Ureter (tissue), 1 donor: Measurements from ENCODE around the gene PPIC. TPM values are rescaled to one million over a fixed set of nuclear protein-coding genes. Genes with fewer than 3 reads are reported as not detected.
A peak's percentile ranks its signal among the peaks of the same experiment; 100 is the strongest.

Experiments
- DNase-seq: peaks from one replicate; pipeline ENCODE4 v3.0.0-alpha.2; 2020; ENCODE audit warnings: low spot score
- total RNA-seq: library from RNA; stranded (reverse); gene quantifications from one replicate; pipeline ENCODE4 v1.2.4, GENCODE V29; 2023
- donor health status: DM: yes; HTN: yes; CAD: no.

PPIC gene
- total RNA-seq, result 39.2 TPM

- DNase-seq, result peak; percentile 89
Measured at GRCh38 chr5:123036391-123037103, at the start of gene PPIC. PPIC (minus strand) TSS chr5:123036725; CDS start chr5:123036625, 100 bp downstream.

GRCh38 chr5:123085638-123086286 lies 49.2 kb upstream of the PPIC start:
- no peak for DNase-seq

- DNase-seq, result no peak
Measured at GRCh38 chr5:123084730-123085605, 48.4 kb upstream of the PPIC start.

- no peak for DNase-seq
Measured at GRCh38 chr5:123083298-123083697, 46.8 kb upstream of the PPIC start.

GRCh38 chr5:123080215-123080614 lies 43.7 kb upstream of the PPIC start:
- no peak for DNase-seq

GRCh38 chr5:123075521-123076163 lies 39.1 kb upstream of the PPIC start:
- DNase-seq, result no peak

GRCh38 chr5:123068368-123068938 lies 31.9 kb upstream of the PPIC start:
- DNase-seq, result no peak

- DNase-seq, result no peak
Measured at GRCh38 chr5:123066016-123066415, 29.5 kb upstream of the PPIC start.

GRCh38 chr5:123059455-123059854 lies 22.9 kb upstream of the PPIC start:
- no peak for DNase-seq

- no peak for DNase-seq
Measured at GRCh38 chr5:123051206-123051605, 14.7 kb upstream of the PPIC start.

- DNase-seq, result no peak
Measured at GRCh38 chr5:123047706-123048105, 11.2 kb upstream of the PPIC start.

- no peak for DNase-seq
Measured at GRCh38 chr5:123046222-123046621, 9.7 kb upstream of the PPIC start.

- DNase-seq, result no peak
Measured at GRCh38 chr5:123044926-123045617, 8.5 kb upstream of the PPIC start.

- DNase-seq, result no peak
Measured at GRCh38 chr5:123039673-123040072, 3.1 kb upstream of the PPIC start.

- DNase-seq, result no peak
Measured at GRCh38 chr5:123037104-123037418, 536 bp upstream of the PPIC start.

GRCh38 chr5:123035918-123036390 lies 571 bp downstream of the PPIC start:
- DNase-seq, result peak; percentile 63

GRCh38 chr5:123035360-123035917 lies 1.1 kb downstream of the PPIC start:
- DNase-seq, result peak; percentile 73

- no peak for DNase-seq
Measured at GRCh38 chr5:123033157-123033671, 3.3 kb downstream of the PPIC start.

GRCh38 chr5:123028222-123028621 lies 8.3 kb downstream of the PPIC start:
- DNase-seq, result no peak

- no peak for DNase-seq
Measured at GRCh38 chr5:123014689-123015088, 21.8 kb downstream of the PPIC start.
